SK-N-SH treated with all-trans-retinoic acid at 6 μM for 48 hours (cell line): Measurements from ENCODE around the gene NUCB2.

ENCODE experiments used
- ATAC-seq: fragments of 200-7000 bp; cut with Tn5 transposase; 3 replicates; pipeline ENCODE4 v1.9.1; 2020; ENCODE audit warnings: mild to moderate bottlenecking, moderate library complexity
- ARNTL ChIP-seq: fragments of 450-650 bp; formaldehyde crosslinking; IDR thresholded peaks from 2 replicates; pipeline ENCODE4 v1.5.0; 2020; ENCODE audit warnings: low read depth, mild to moderate bottlenecking, moderate library complexity, borderline replicate concordance
- BACH2 ChIP-seq: fragments of 250-450 bp; sonication (Bioruptor Pico); IDR thresholded peaks from 2 replicates; pipeline ENCODE4 v1.9.0; 2021; ENCODE audit warnings: mild to moderate bottlenecking, borderline replicate concordance
- CSDC2 ChIP-seq: fragments of 250-450 bp; sonication (Bioruptor Pico); IDR thresholded peaks from 2 replicates; pipeline ENCODE4 v1.5.0; 2020; ENCODE audit warnings: mild to moderate bottlenecking, moderate library complexity
- ESRRG ChIP-seq: fragments of 250-450 bp; sonication (Bioruptor Pico); IDR thresholded peaks from 2 replicates; pipeline ENCODE4 v1.6.1; 2021; ENCODE audit warnings: mild to moderate bottlenecking
- GLIS3 ChIP-seq: fragments of 250-450 bp; sonication (Bioruptor Pico); IDR thresholded peaks from 2 replicates; pipeline ENCODE4 v1.5.0; 2020; ENCODE audit warnings: mild to moderate bottlenecking, moderate library complexity
- ISL1 ChIP-seq: fragments of 250-450 bp; sonication (Bioruptor Pico); IDR thresholded peaks from 2 replicates; pipeline ENCODE4 v2.1.2; 2022; ENCODE audit warnings: mild to moderate bottlenecking, moderate library complexity
- OSR1 ChIP-seq: fragments of 250-450 bp; sonication (Bioruptor Pico); IDR thresholded peaks from 2 replicates; pipeline ENCODE4 v1.8.0; 2022; ENCODE audit warnings: moderate library complexity, mild to moderate bottlenecking, inconsistent platforms
- PPARA ChIP-seq: fragments of 250-450 bp; sonication (Bioruptor Pico); IDR thresholded peaks from 2 replicates; pipeline ENCODE4 v1.5.0; 2020; ENCODE audit warnings: mild to moderate bottlenecking, borderline replicate concordance
- RARB ChIP-seq: fragments of 250-450 bp; sonication (Bioruptor Pico); IDR thresholded peaks from 2 replicates; pipeline ENCODE4 v1.8.0; 2021; ENCODE audit warnings: mild to moderate bottlenecking, moderate library complexity
- SNAI2 ChIP-seq: fragments of 250-450 bp; sonication (Bioruptor Pico); IDR thresholded peaks from 2 replicates; pipeline ENCODE4 v1.5.0; 2020; ENCODE audit warnings: mild to moderate bottlenecking, moderate library complexity
- TOX ChIP-seq: fragments of 250-450 bp; sonication (Bioruptor Pico); IDR thresholded peaks from 2 replicates; pipeline ENCODE4 v1.8.0; 2021; ENCODE audit warnings: mild to moderate bottlenecking, moderate library complexity, borderline replicate concordance
- ZC3H10 ChIP-seq: fragments of 250-450 bp; sonication (Bioruptor Pico); IDR thresholded peaks from 2 replicates; pipeline ENCODE4 v1.5.1; 2021; ENCODE audit warnings: mild to moderate bottlenecking, moderate library complexity
- ZFP3 ChIP-seq: fragments of 250-450 bp; sonication (Bioruptor Pico); IDR thresholded peaks from 2 replicates; pipeline ENCODE4 v1.5.0; 2020; ENCODE audit warnings: mild to moderate bottlenecking, moderate library complexity
- ZNF565 ChIP-seq: fragments of 450-650 bp; formaldehyde crosslinking; conservative IDR thresholded peaks from 2 replicates; pipeline ENCODE4 v1.5.0; 2020; ENCODE audit warnings: low read depth, mild to moderate bottlenecking, moderate library complexity
- ZNF70 ChIP-seq: fragments of 450-650 bp; formaldehyde crosslinking; IDR thresholded peaks from 2 replicates; pipeline ENCODE4 v1.5.0; 2020; ENCODE audit warnings: mild to moderate bottlenecking, moderate library complexity
- ZNF8 ChIP-seq: fragments of 450-650 bp; formaldehyde crosslinking; IDR thresholded peaks from 2 replicates; pipeline ENCODE4 v1.5.0; 2020; ENCODE audit warnings: mild to moderate bottlenecking, moderate library complexity
- TF ChIP-seq, protein P1 (sequence below): fragments of 250-450 bp; sonication (Bioruptor Pico); IDR thresholded peaks from 2 replicates; pipeline ENCODE4 v1.5.0; 2020; ENCODE audit warnings: mild to moderate bottlenecking, moderate library complexity
- TF ChIP-seq, protein P2 (sequence below): fragments of 250-450 bp; sonication (Bioruptor Pico); IDR thresholded peaks from 2 replicates; pipeline ENCODE4 v1.5.1; 2020; ENCODE audit warnings: low read depth, mild to moderate bottlenecking, moderate library complexity
- TF ChIP-seq, protein P3 (sequence below): fragments of 250-450 bp; sonication (Bioruptor Pico); IDR thresholded peaks from 2 replicates; pipeline ENCODE4 v1.5.1; 2021; ENCODE audit warnings: mild to moderate bottlenecking, moderate library complexity
- TF ChIP-seq, protein P4 (sequence below): fragments of 250-450 bp; sonication (Bioruptor Pico); IDR thresholded peaks from 2 replicates; pipeline ENCODE4 v1.8.0; 2021; ENCODE audit warnings: low read depth, mild to moderate bottlenecking, moderate library complexity, borderline replicate concordance
- TF ChIP-seq, protein P5 (sequence below): fragments of 250-450 bp; sonication (Bioruptor Pico); IDR thresholded peaks from 2 replicates; pipeline ENCODE4 v1.8.0; 2020; ENCODE audit warnings: mild to moderate bottlenecking, moderate library complexity, borderline replicate concordance

The NUCB2 gene

DNA sequence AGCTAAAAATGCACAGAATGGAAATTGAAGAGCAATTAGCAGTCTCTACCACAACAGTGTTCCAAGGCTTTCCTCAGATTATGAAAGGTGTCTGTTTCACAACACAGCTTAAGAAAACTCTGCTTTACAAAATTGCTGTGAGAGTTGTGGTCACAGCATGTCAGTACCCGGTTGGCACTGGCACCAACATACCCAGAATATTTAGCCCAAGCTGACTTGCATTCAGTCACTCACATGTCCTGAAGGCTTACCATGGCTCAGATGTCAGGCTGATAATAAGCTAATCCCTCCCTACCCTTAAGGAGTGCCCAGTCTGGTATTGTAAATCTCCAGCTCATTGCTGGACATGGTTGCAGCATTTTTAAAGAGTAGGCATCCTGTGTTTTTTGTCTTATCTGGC, 90.0 kb downstream of the NUCB2 start:
- TF ChIP-seq, protein P1, sequence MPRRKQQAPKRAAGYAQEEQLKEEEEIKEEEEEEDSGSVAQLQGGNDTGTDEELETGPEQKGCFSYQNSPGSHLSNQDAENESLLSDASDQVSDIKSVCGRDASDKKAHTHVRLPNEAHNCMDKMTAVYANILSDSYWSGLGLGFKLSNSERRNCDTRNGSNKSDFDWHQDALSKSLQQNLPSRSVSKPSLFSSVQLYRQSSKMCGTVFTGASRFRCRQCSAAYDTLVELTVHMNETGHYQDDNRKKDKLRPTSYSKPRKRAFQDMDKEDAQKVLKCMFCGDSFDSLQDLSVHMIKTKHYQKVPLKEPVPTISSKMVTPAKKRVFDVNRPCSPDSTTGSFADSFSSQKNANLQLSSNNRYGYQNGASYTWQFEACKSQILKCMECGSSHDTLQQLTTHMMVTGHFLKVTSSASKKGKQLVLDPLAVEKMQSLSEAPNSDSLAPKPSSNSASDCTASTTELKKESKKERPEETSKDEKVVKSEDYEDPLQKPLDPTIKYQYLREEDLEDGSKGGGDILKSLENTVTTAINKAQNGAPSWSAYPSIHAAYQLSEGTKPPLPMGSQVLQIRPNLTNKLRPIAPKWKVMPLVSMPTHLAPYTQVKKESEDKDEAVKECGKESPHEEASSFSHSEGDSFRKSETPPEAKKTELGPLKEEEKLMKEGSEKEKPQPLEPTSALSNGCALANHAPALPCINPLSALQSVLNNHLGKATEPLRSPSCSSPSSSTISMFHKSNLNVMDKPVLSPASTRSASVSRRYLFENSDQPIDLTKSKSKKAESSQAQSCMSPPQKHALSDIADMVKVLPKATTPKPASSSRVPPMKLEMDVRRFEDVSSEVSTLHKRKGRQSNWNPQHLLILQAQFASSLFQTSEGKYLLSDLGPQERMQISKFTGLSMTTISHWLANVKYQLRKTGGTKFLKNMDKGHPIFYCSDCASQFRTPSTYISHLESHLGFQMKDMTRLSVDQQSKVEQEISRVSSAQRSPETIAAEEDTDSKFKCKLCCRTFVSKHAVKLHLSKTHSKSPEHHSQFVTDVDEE (CRISPR knock-in tag): no peak
- TF ChIP-seq, protein P2, sequence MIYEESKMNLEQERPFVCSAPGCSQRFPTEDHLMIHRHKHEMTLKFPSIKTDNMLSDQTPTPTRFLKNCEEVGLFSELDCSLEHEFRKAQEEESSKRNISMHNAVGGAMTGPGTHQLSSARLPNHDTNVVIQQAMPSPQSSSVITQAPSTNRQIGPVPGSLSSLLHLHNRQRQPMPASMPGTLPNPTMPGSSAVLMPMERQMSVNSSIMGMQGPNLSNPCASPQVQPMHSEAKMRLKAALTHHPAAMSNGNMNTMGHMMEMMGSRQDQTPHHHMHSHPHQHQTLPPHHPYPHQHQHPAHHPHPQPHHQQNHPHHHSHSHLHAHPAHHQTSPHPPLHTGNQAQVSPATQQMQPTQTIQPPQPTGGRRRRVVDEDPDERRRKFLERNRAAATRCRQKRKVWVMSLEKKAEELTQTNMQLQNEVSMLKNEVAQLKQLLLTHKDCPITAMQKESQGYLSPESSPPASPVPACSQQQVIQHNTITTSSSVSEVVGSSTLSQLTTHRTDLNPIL (CRISPR knock-in tag): no peak
- no peak for TF ChIP-seq ZFP3
- no peak for TF ChIP-seq ISL1 (CRISPR knock-in tag)
- no peak for TF ChIP-seq OSR1
- no peak for TF ChIP-seq SNAI2 (CRISPR knock-in tag)
- no peak for TF ChIP-seq ZNF565 (CRISPR knock-in tag)
- no peak for TF ChIP-seq BACH2 (CRISPR knock-in tag)
- no peak for TF ChIP-seq RARB
- TF ChIP-seq ESRRG (CRISPR knock-in tag): no peak
- no peak for TF ChIP-seq ZC3H10 (CRISPR knock-in tag)
- TF ChIP-seq, protein P3, sequence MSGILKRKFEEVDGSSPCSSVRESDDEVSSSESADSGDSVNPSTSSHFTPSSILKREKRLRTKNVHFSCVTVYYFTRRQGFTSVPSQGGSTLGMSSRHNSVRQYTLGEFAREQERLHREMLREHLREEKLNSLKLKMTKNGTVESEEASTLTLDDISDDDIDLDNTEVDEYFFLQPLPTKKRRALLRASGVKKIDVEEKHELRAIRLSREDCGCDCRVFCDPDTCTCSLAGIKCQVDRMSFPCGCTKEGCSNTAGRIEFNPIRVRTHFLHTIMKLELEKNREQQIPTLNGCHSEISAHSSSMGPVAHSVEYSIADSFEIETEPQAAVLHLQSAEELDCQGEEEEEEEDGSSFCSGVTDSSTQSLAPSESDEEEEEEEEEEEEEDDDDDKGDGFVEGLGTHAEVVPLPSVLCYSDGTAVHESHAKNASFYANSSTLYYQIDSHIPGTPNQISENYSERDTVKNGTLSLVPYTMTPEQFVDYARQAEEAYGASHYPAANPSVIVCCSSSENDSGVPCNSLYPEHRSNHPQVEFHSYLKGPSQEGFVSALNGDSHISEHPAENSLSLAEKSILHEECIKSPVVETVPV: no peak
- no peak for TF ChIP-seq ARNTL (CRISPR knock-in tag)
- no peak for ATAC-seq

DNA sequence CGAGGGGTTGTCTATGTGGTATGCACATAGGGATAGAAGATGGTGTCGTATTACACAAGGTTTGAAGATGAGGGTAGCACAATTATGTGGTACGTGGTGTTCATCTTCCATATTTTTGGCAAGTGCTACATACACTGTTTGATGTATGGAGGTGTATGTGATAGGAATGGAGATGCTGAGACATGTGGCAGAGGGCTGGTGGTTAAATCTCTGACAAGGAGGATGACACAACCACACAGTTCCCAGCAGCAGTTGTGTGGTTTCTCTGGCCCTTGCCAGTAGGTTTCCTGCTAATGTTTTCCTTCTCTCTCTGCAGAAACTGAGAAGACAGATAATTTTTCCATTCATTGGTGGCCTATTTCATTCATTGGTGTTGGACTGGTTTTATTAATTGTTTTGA, 92.0 kb downstream of the NUCB2 start:
- ATAC-seq: no peak
- TF ChIP-seq, protein P4, sequence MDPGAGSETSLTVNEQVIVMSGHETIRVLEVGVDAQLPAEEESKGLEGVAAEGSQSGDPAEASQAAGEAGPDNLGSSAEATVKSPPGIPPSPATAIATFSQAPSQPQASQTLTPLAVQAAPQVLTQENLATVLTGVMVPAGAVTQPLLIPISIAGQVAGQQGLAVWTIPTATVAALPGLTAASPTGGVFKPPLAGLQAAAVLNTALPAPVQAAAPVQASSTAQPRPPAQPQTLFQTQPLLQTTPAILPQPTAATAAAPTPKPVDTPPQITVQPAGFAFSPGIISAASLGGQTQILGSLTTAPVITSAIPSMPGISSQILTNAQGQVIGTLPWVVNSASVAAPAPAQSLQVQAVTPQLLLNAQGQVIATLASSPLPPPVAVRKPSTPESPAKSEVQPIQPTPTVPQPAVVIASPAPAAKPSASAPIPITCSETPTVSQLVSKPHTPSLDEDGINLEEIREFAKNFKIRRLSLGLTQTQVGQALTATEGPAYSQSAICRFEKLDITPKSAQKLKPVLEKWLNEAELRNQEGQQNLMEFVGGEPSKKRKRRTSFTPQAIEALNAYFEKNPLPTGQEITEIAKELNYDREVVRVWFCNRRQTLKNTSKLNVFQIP (CRISPR knock-in tag): no peak
- TF ChIP-seq GLIS3 (CRISPR knock-in tag) (no peak), BACH2 (CRISPR knock-in tag) (no peak), TOX (CRISPR knock-in tag) (no peak), ESRRG (CRISPR knock-in tag) (no peak), OSR1 (no peak), CSDC2 (CRISPR knock-in tag) (no peak), ZNF565 (CRISPR knock-in tag) (no peak)
- TF ChIP-seq, protein P2 (CRISPR knock-in tag): no peak
- TF ChIP-seq, protein P5, sequence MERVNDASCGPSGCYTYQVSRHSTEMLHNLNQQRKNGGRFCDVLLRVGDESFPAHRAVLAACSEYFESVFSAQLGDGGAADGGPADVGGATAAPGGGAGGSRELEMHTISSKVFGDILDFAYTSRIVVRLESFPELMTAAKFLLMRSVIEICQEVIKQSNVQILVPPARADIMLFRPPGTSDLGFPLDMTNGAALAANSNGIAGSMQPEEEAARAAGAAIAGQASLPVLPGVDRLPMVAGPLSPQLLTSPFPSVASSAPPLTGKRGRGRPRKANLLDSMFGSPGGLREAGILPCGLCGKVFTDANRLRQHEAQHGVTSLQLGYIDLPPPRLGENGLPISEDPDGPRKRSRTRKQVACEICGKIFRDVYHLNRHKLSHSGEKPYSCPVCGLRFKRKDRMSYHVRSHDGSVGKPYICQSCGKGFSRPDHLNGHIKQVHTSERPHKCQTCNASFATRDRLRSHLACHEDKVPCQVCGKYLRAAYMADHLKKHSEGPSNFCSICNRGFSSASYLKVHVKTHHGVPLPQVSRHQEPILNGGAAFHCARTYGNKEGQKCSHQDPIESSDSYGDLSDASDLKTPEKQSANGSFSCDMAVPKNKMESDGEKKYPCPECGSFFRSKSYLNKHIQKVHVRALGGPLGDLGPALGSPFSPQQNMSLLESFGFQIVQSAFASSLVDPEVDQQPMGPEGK (CRISPR knock-in tag): no peak
- TF ChIP-seq, all 23 proteins: peak for 0

DNA sequence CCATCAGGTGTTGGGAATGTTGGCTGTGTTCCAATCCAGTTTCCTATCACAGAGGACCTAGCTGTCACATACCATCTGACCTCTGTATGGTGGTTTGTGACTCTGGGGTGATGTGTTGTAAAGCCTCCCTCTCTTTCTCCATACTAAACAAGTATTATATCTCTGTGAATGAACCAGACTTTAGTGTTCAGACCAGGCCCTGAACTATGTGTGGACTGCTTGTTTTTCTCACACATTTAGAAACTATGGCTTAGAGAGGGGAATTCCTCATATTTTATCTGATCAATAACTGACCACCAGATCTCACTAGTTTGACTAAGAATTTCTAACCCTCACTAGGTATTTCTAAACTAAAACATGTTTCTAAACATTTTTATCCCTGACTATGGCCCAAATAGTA, 92.6 kb downstream of the NUCB2 start:
- no peak for ATAC-seq
- no peak for TF ChIP-seq PPARA (CRISPR knock-in tag)
- TF ChIP-seq ESRRG (CRISPR knock-in tag): no peak
- TF ChIP-seq GLIS3 (CRISPR knock-in tag): no peak
- TF ChIP-seq ZNF8: no peak
- no peak for TF ChIP-seq ZNF565 (CRISPR knock-in tag)
- no peak for TF ChIP-seq RARB
- TF ChIP-seq ZNF70 (CRISPR knock-in tag): no peak
- TF ChIP-seq BACH2 (CRISPR knock-in tag): no peak
- TF ChIP-seq, protein P2 (CRISPR knock-in tag): no peak
- TF ChIP-seq, protein P5 (CRISPR knock-in tag): no peak
- TF ChIP-seq ISL1 (CRISPR knock-in tag): no peak
